Endothelial cell of umbilical vein (primary cell): ENCODE data around the gene KRTAP13-2. TPM values are rescaled to one million over a fixed set of nuclear protein-coding genes. Genes with fewer than 3 reads are reported as not detected.

Source experiments
- BruUV-seq: library from RNA; stranded (reverse); fragments of 400-500 nt; replicated peaks from 2 replicates; lab custom pipeline; 2021; lab: Mats Ljungman, UMichigan
- CTCF ChIA-PET: fragments of 300-600, 350-600 bp; sonication (Branson Sonifier 250); formaldehyde crosslinking; loops from one replicate; lab custom pipeline; 2021; ENCODE audit warnings: antibody characterized with exemption, inconsistent platforms; lab: Charles Lee
- POLR2A ChIA-PET: fragments of 300-600, 350-600 bp; sonication (Branson Sonifier 250); formaldehyde crosslinking; loops from one replicate; lab custom pipeline; 2021; ENCODE audit warnings: antibody characterized with exemption, inconsistent platforms; lab: Charles Lee
- DNase-seq: peaks from one replicate; pipeline ENCODE4 v3.0.0-alpha.2; 2011; ENCODE audit warnings: low read depth, low spot score
- FAIRE-seq: peaks from 2 replicates; lab custom pipeline; 2011; peaks lifted over from hg19 to GRCh38; lab: Jason Lieb, UNC
- H2AFZ ChIP-seq: 2 replicates; pipeline ENCODE4 v1.6.0; 2012; ENCODE audit warnings: low read depth, low read length, control low read depth, inconsistent platforms
- H3K27ac ChIP-seq: 2 replicates; pipeline ENCODE4 v1.5.1; 2011; ENCODE audit warnings: low read depth, mild to moderate bottlenecking, control low read depth, low read length, moderate library complexity; ENCODE audit not compliant: insufficient read depth
- H3K27me3 ChIP-seq, 2 experiments: 2 replicates each; pipeline versions ENCODE4 v1.6.0 to v1.6.1; 2011; ENCODE audit warnings: low read length in 2 of 2, mixed read lengths in 1 of 2; ENCODE audit not compliant: control insufficient read depth in 2 of 2, insufficient read depth in 2 of 2
- H3K36me3 ChIP-seq, 2 experiments: 2 replicates in 1 of 2; 3 replicates in 1 of 2; pipeline ENCODE4 v1.5.1; 2011; ENCODE audit warnings: low read length in 2 of 2, mild to moderate bottlenecking in 1 of 2, moderate library complexity in 1 of 2; ENCODE audit not compliant: control insufficient read depth in 2 of 2, insufficient read depth in 2 of 2; ENCODE audit errors: extremely low read depth in 1 of 2
- H3K4me1 ChIP-seq: 3 replicates; pipeline ENCODE4 v1.5.1; 2011; ENCODE audit warnings: mild to moderate bottlenecking, low read length; ENCODE audit not compliant: control insufficient read depth, insufficient read depth; ENCODE audit errors: extremely low read depth
- H3K4me2 ChIP-seq: 2 replicates; pipeline ENCODE4 v1.6.1; 2011; ENCODE audit warnings: low read length, control low read depth, mixed read lengths; ENCODE audit not compliant: insufficient read depth
- H3K4me3 ChIP-seq, 3 experiments: fragments of 200-600 bp in 1 of 3; sonication (generic), shearing (Covaris generic) in 1 of 3; replicated peaks in 1 of 3; 2 replicates each; pipeline ENCODE4 v1.5.1; 2011 to 2016; ENCODE audit warnings: control low read depth in 3 of 3, low read length in 3 of 3, mild to moderate bottlenecking in 2 of 3, inconsistent platforms in 1 of 3, low read depth in 1 of 3, moderate library complexity in 1 of 3; ENCODE audit not compliant: insufficient read depth in 1 of 3
- H3K79me2 ChIP-seq: 2 replicates; pipeline ENCODE4 v1.6.0; 2012; ENCODE audit warnings: low read length, inconsistent platforms; ENCODE audit not compliant: control insufficient read depth, insufficient read depth
- H3K9ac ChIP-seq: replicated peaks from 2 replicates; pipeline ENCODE3; 2011; ENCODE audit warnings: low read length, control low read depth; ENCODE audit not compliant: insufficient read depth; ENCODE audit errors: extremely low read depth
- H3K9me1 ChIP-seq: replicated peaks from 3 replicates; pipeline ENCODE4 v1.6.0; 2011; ENCODE audit warnings: mild to moderate bottlenecking, low read length; ENCODE audit not compliant: control insufficient read depth, insufficient read depth; ENCODE audit errors: extremely low read depth
- H3K9me3 ChIP-seq: replicated peaks from 2 replicates; pipeline ENCODE4 v1.5.1; 2012; ENCODE audit warnings: low read length, inconsistent platforms; ENCODE audit not compliant: control insufficient read depth, insufficient read depth
- H4K20me1 ChIP-seq: replicated peaks from 2 replicates; pipeline ENCODE3; 2011; ENCODE audit warnings: mild to moderate bottlenecking, low read length; ENCODE audit not compliant: control insufficient read depth, insufficient read depth; ENCODE audit errors: extremely low read depth
- CTCF ChIP-seq, 2 donors: IDR thresholded peaks; 1 replicate in 1 of 2; 2 replicates in 1 of 2; pipeline ENCODE4 v1.5.1; 2011; ENCODE audit warnings: low read length in 2 of 2, mild to moderate bottlenecking in 2 of 2, moderate library complexity in 2 of 2, control low read depth in 1 of 2, inconsistent platforms in 1 of 2, low read depth in 1 of 2; ENCODE audit not compliant: insufficient read depth in 1 of 2; ENCODE audit errors: extremely low read depth in 1 of 2
- EZH2 ChIP-seq: IDR thresholded peaks from 2 replicates; pipeline ENCODE4 v1.6.1; 2012; ENCODE audit warnings: borderline replicate concordance, low read depth, mild to moderate bottlenecking, moderate library complexity, low read length, inconsistent platforms; ENCODE audit not compliant: severe bottlenecking
- FOS ChIP-seq: IDR thresholded peaks from 2 replicates; pipeline ENCODE4 v1.6.1; 2011; ENCODE audit warnings: mild to moderate bottlenecking, low read length, moderate library complexity, borderline replicate concordance; ENCODE audit not compliant: insufficient read depth
- GATA2 ChIP-seq: IDR thresholded peaks from 2 replicates; pipeline ENCODE4 v1.7.0; 2011; ENCODE audit warnings: low read depth, mild to moderate bottlenecking, moderate library complexity, mixed read lengths, low read length; ENCODE audit not compliant: insufficient read length, insufficient read depth
- JUN ChIP-seq: IDR thresholded peaks from 2 replicates; pipeline ENCODE4 v1.6.1; 2011; ENCODE audit warnings: borderline replicate concordance, low read depth; ENCODE audit not compliant: insufficient read length, insufficient read depth
- MAX ChIP-seq: IDR thresholded peaks from 2 replicates; pipeline ENCODE4 v1.6.1; 2011; ENCODE audit not compliant: insufficient read depth, insufficient read length
- MYC ChIP-seq: IDR thresholded peaks from one replicate; pipeline ENCODE4 v1.6.1; 2011; ENCODE audit warnings: mild to moderate bottlenecking, low read depth, low read length
- POLR2A ChIP-seq: IDR thresholded peaks from 2 replicates; pipeline ENCODE4 v1.6.1; 2012; ENCODE audit warnings: low read depth, mild to moderate bottlenecking, control low read depth, low read length
- POLR2AphosphoS5 ChIP-seq: IDR thresholded peaks from 2 replicates; pipeline ENCODE4 v1.6.1; 2012; ENCODE audit warnings: low read depth, mild to moderate bottlenecking, control low read depth, low read length, moderate library complexity; ENCODE audit not compliant: insufficient read depth
- dilution Hi-C: fragments of 300-500 bp; cut with MboI; formaldehyde crosslinking; loops from one replicate; pipeline ENCODE4 v1.15.0; 2019; ENCODE audit warnings: low sequenced_read_pairs; ENCODE audit not compliant: extremely low pct_ligation_motif_present
- intact Hi-C: fragments of 100-400 bp; cut with micrococcal nuclease; formaldehyde crosslinking; loops from one replicate; pipeline ENCODE4 v1.10.0; 2022
- polyA plus RNA-seq, 4 experiments: library from polyadenylated mRNA; depleted of rRNA in 3 of 4; stranded (reverse) in 3 of 4; unstranded in 1 of 4; fragments of >200 nt; gene quantifications; 2 replicates each; pipeline versions ENCODE4 v1.2.1 to v1.2.3, GENCODE V29; 2011 to 2012; ENCODE audit warnings: missing spikeins in 1 of 4
- total RNA-seq: library from RNA; stranded (reverse); gene quantifications from 2 replicates; pipeline ENCODE4 v1.2.3, GENCODE V29; 2021

The KRTAP13-2 gene
- total and polyA plus RNA-seq, 2 donors (not counting 3 experiments of a cell fraction or from before 2014, with no cell fraction given), result not detected

- Histone ChIP-seq H4K20me1 (no peaks in the 10 kb centered on the region), H3K27ac (no peak overlapping the region), H2AFZ (no peak overlapping the region), H3K4me1 (no peaks in the 10 kb centered on the region), H3K79me2 (no peaks in the 10 kb centered on the region), H3K4me3 (no peak overlapping the region), H3K9me1 (no peaks in the 10 kb centered on the region), H3K27me3 (no peaks in the 10 kb centered on the region), H3K4me2 (no peak overlapping the region), H3K36me3 (no peaks in the 10 kb centered on the region), H3K9me3 (peaks cover 2% of the 10 kb centered on the region), H3K9ac (no peak overlapping the region)
- CTCF ChIA-PET, result no interaction called here
- POLR2A ChIA-PET, result no interaction called here
- DNase-seq (no peak), FAIRE-seq (no peak)
- dilution Hi-C loops (no loop called here), intact Hi-C loops (no loop called here)
- BruUV-seq, result no TSS peak
- TF ChIP-seq GATA2 (no peak), POLR2A (no peak), EZH2 (no peak)
Observed at GRCh38 chr21:30382201-30382600, 10.1 kb upstream of the KRTAP13-2 start.

GRCh38 chr21:30355906-30356305, 16.2 kb downstream of the KRTAP13-2 start:
- DNase-seq (no peak), FAIRE-seq (no peak)
- Histone ChIP-seq H3K36me3 (no peaks in the 10 kb centered on the region), H3K4me3 (no peak overlapping the region), H3K9me3 (peaks cover 6% of the 10 kb centered on the region), H2AFZ (no peak overlapping the region), H3K4me2 (no peak overlapping the region), H3K9ac (no peak overlapping the region), H3K79me2 (no peaks in the 10 kb centered on the region), H3K4me1 (no peaks in the 10 kb centered on the region), H4K20me1 (no peaks in the 10 kb centered on the region), H3K27ac (no peak overlapping the region), H3K9me1 (no peaks in the 10 kb centered on the region), H3K27me3 (no peaks in the 10 kb centered on the region)
- ChIA-PET CTCF (no interaction called here), POLR2A (no interaction called here)
- dilution Hi-C loops (no loop called here), intact Hi-C loops (no loop called here)
- no TSS peak for BruUV-seq
- no peak for TF ChIP-seq POLR2AphosphoS5
- no peak for TF ChIP-seq JUN
- TF ChIP-seq MYC, result no peak
- no peak for TF ChIP-seq MAX
- TF ChIP-seq GATA2, result no peak
- TF ChIP-seq CTCF (IDR thresholded peaks at IDR 0.05; ENCODE audit: extremely low read depth in 1 of 2, insufficient read depth in 1 of 2, low read depth in 1 of 2, low read length in 2 of 2), result no peak
- no peak for TF ChIP-seq FOS
